CD4-positive, alpha-beta T cell (primary cell): ENCODE results near the gene C6orf62. TPM values are rescaled to one million over a fixed set of nuclear protein-coding genes. Genes with fewer than 3 reads are reported as not detected.

Experiments used
- ATAC-seq: fragments of 200-7000 bp; cut with Tn5 transposase; one replicate; pipeline ENCODE4 v1.10.0; 2022; ENCODE audit warnings: mild to moderate bottlenecking; ENCODE audit not compliant: poor library complexity
- CTCF ChIA-PET: fragments of 350-600 bp; sonication (Branson Sonifier 250); formaldehyde crosslinking; loops from one replicate; lab custom pipeline; 2021; ENCODE audit warnings: antibody characterized with exemption, inconsistent platforms; lab: Charles Lee
- POLR2A ChIA-PET: fragments of 350-600 bp; sonication (Branson Sonifier 250); formaldehyde crosslinking; loops from one replicate; lab custom pipeline; 2021; ENCODE audit warnings: antibody characterized with exemption, inconsistent platforms; lab: Charles Lee
- DNase-seq, 14 experiments: peaks; one replicate each; pipeline ENCODE4 v3.0.0-alpha.2; 2013 to 2020; ENCODE audit warnings: mixed read lengths in 2 of 14
- H3K27ac ChIP-seq, 2 donors: one replicate each; pipeline versions ENCODE4 v1.5.1 to v1.7.0; 2013; ENCODE audit warnings: low read length in 2 of 2, low read depth in 1 of 2, mild to moderate bottlenecking in 1 of 2
- H3K27me3 ChIP-seq, 2 experiments: 1 replicate in 1 of 2; 2 replicates in 1 of 2; pipeline versions ENCODE4 v1.6.1 to v1.7.0; 2013; ENCODE audit warnings: low read length in 2 of 2, control low read depth in 1 of 2, mild to moderate bottlenecking in 1 of 2, moderate library complexity in 1 of 2; ENCODE audit not compliant: insufficient read depth in 2 of 2, control insufficient read depth in 1 of 2
- H3K36me3 ChIP-seq: one replicate; pipeline ENCODE4 v1.6.1; 2013; ENCODE audit warnings: low read length, control low read depth; ENCODE audit not compliant: insufficient read depth
- H3K4me1 ChIP-seq: one replicate; pipeline ENCODE4 v1.6.1; 2013; ENCODE audit warnings: low read length, control low read depth; ENCODE audit not compliant: insufficient read depth
- H3K4me3 ChIP-seq: one replicate; pipeline ENCODE4 v1.5.1; 2013; ENCODE audit warnings: mild to moderate bottlenecking, low read length, moderate library complexity
- H3K9me3 ChIP-seq, 2 experiments: 1 replicate in 1 of 2; 2 replicates in 1 of 2; pipeline versions ENCODE4 v1.6.1 to v1.7.0; 2013; ENCODE audit warnings: low read length in 2 of 2, mild to moderate bottlenecking in 2 of 2, control low read depth in 1 of 2, moderate library complexity in 1 of 2; ENCODE audit not compliant: control insufficient read depth in 1 of 2, insufficient read depth in 1 of 2
- H3K27ac Mint-ChIP-seq: one replicate; pipeline ENCODE4 v1.8.0; 2020; ENCODE audit warnings: mixed read lengths
- H3K27me3 Mint-ChIP-seq: one replicate; pipeline ENCODE4 v1.8.0; 2021; ENCODE audit warnings: mixed read lengths
- H3K36me3 Mint-ChIP-seq: one replicate; pipeline ENCODE4 v1.8.0; 2021; ENCODE audit warnings: low read depth, mixed read lengths
- H3K4me1 Mint-ChIP-seq: one replicate; pipeline ENCODE4 v1.8.0; 2021; ENCODE audit warnings: low read depth, mixed read lengths
- H3K4me3 Mint-ChIP-seq: one replicate; pipeline ENCODE4 v1.8.0; 2020; ENCODE audit warnings: mild to moderate bottlenecking, mixed read lengths
- H3K9me3 Mint-ChIP-seq: one replicate; pipeline ENCODE4 v1.8.0; 2020; ENCODE audit warnings: mixed read lengths
- CTCF ChIP-seq: fragments of 200-600 bp; IDR thresholded peaks from one replicate; pipeline ENCODE4 v1.8.0; 2022; ENCODE audit warnings: antibody characterized with exemption, mild to moderate bottlenecking
- intact Hi-C, 2 experiments: fragments of 100-400 bp; cut with DNase I in 1 of 2; cut with micrococcal nuclease in 1 of 2; formaldehyde crosslinking; loops; one replicate each; pipeline versions ENCODE4 v1.15.1 to v1.9.0; 2023 to 2025; cut with DNase I, micrococcal nuclease
- total RNA-seq, 174 experiments: library from RNA in 2 of 174; stranded (reverse) in 2 of 174; gene quantifications; one replicate each; pipeline ENCODE4 v1.2.3 and lab custom pipeline; 2021 to 2026

C6orf62 gene
- total RNA-seq, 2 experiments from 2014 or later: 108 to 111 TPM

GRCh38 chr6:24761193-24761835 is 42.4 kb upstream of the C6orf62 start:
- Histone ChIP-seq H3K36me3 (no peaks in the 10 kb centered on the region), H3K27ac (no peak overlapping the region), H3K9me3 (no peaks in the 10 kb centered on the region), H3K4me1 (no peaks in the 10 kb centered on the region), H3K4me3 (no peak overlapping the region), H3K27me3 (no peaks in the 10 kb centered on the region)
- ChIA-PET CTCF (interaction anchor here (0.6 kb wide), 1 partner anchor 21 kb away, joined by 3 read pairs; no protein-coding TSS in a partner anchor), POLR2A (no interaction called here)
- intact Hi-C loops: no loop called here
- H3K27ac Mint-ChIP-seq: no peak overlapping the region
- H3K4me1 Mint-ChIP-seq: no peaks in the 10 kb centered on the region
- no peak for TF ChIP-seq CTCF
- H3K27me3 Mint-ChIP-seq: no peaks in the 10 kb centered on the region
- no peaks in the 10 kb centered on the region for H3K36me3 Mint-ChIP-seq
- H3K9me3 Mint-ChIP-seq: no peaks in the 10 kb centered on the region
- DNase-seq (no peak), ATAC-seq (no peak)
- no peak overlapping the region for H3K4me3 Mint-ChIP-seq

GRCh38 chr6:24760210-24760609 is 41.3 kb upstream of the C6orf62 start:
- intact Hi-C loops: no loop called here
- POLR2A ChIA-PET: interaction anchor here (0.6 kb wide), 1 partner anchor 175 kb away, joined by 3 read pairs; no protein-coding TSS in a partner anchor
- no peak overlapping the region for H3K27ac Mint-ChIP-seq

GRCh38 chr6:24759718-24760117 is 40.8 kb upstream of the C6orf62 start:
- DNase-seq (no peak), ATAC-seq (no peak)
- ChIA-PET POLR2A (interaction anchor here (0.6 to 1.5 kb wide), 3 partner anchors 15 to 174 kb away, joined by 3 to 5 read pairs (median 3); partner anchors contain the start of gene GMNN), CTCF (interaction anchor here (1.2 kb wide), 1 partner anchor 179 kb away, joined by 3 read pairs; no protein-coding TSS in a partner anchor)
- intact Hi-C loops: no loop called here
- Histone ChIP-seq H3K4me1 (no peaks in the 10 kb centered on the region), H3K27ac (no peak overlapping the region), H3K4me3 (no peak overlapping the region), H3K36me3 (no peaks in the 10 kb centered on the region), H3K9me3 (no peaks in the 10 kb centered on the region), H3K27me3 (no peaks in the 10 kb centered on the region)
- Mint-ChIP-seq H3K9me3 (no peaks in the 10 kb centered on the region), H3K27ac (no peak overlapping the region), H3K4me1 (no peaks in the 10 kb centered on the region), H3K4me3 (no peak overlapping the region), H3K27me3 (no peaks in the 10 kb centered on the region), H3K36me3 (no peaks in the 10 kb centered on the region)
- TF ChIP-seq CTCF: no peak

More at GRCh38 chr6:24760210-24760609, 41.3 kb upstream of the C6orf62 start:
- Histone ChIP-seq H3K4me1 (no peaks in the 10 kb centered on the region), H3K9me3 (no peaks in the 10 kb centered on the region), H3K27ac (no peak overlapping the region), H3K36me3 (no peaks in the 10 kb centered on the region), H3K4me3 (no peak overlapping the region), H3K27me3 (no peaks in the 10 kb centered on the region)
- H3K36me3 Mint-ChIP-seq: no peaks in the 10 kb centered on the region
- DNase-seq (no peak), ATAC-seq (no peak)
- no peak overlapping the region for H3K4me3 Mint-ChIP-seq
- no peaks in the 10 kb centered on the region for H3K9me3 Mint-ChIP-seq
- H3K27me3 Mint-ChIP-seq: no peaks in the 10 kb centered on the region
- CTCF ChIA-PET: no interaction called here
- H3K4me1 Mint-ChIP-seq: no peaks in the 10 kb centered on the region
- TF ChIP-seq CTCF: no peak
